K562 (cell line): Measurements from ENCODE around the gene PPAT. TPM values are rescaled to one million over a fixed set of nuclear protein-coding genes. Genes with fewer than 3 reads are reported as not detected.
A peak's percentile ranks its signal among the peaks of the same experiment; 100 is the strongest.

ENCODE experiments used
- ASH1L ChIP-seq: fragments of 450-650 bp; IDR thresholded peaks from 2 replicates; pipeline ENCODE4 v1.6.1; 2018; ENCODE audit warnings: borderline replicate concordance, mild to moderate bottlenecking, low read depth; ENCODE audit not compliant: partially characterized antibody
- CHD4 ChIP-seq: fragments of 200-600 bp; sonication (generic); IDR thresholded peaks from 3 replicates; pipeline ENCODE4 v1.6.1; 2012; ENCODE audit warnings: low read depth, mild to moderate bottlenecking, mixed read lengths, low read length, inconsistent platforms; ENCODE audit not compliant: insufficient read depth, insufficient replicate concordance, poor library complexity, severe bottlenecking
- EZH2 ChIP-seq: IDR thresholded peaks from 2 replicates; pipeline ENCODE4 v1.6.1; 2012; ENCODE audit warnings: low read depth, mild to moderate bottlenecking, inconsistent platforms, low read length, borderline replicate concordance
- FOXP1 ChIP-seq: sonication (generic); formaldehyde crosslinking; IDR thresholded peaks from 2 replicates; pipeline ENCODE4 v1.8.0; 2022; ENCODE audit warnings: mild to moderate bottlenecking, missing genetic modification reagents
- GMEB1 ChIP-seq: fragments of 250-450 bp; sonication (Bioruptor Pico); IDR thresholded peaks from 2 replicates; pipeline ENCODE4 v1.4.0; 2020; ENCODE audit warnings: mild to moderate bottlenecking
- ILF3 ChIP-seq: fragments of 450-650 bp; IDR thresholded peaks from 2 replicates; pipeline ENCODE4 v1.6.1; 2018; ENCODE audit warnings: antibody characterized with exemption, mild to moderate bottlenecking, moderate library complexity, borderline replicate concordance
- MECOM ChIP-seq: fragments of 250-450 bp; sonication (Bioruptor Pico); IDR thresholded peaks from 2 replicates; pipeline ENCODE4 v1.8.0; 2022; ENCODE audit warnings: inconsistent platforms
- PHF21A ChIP-seq: fragments of 450-650 bp; IDR thresholded peaks from 2 replicates; pipeline ENCODE4 v1.6.1; 2017; ENCODE audit warnings: low read depth, borderline replicate concordance
- POLR2A ChIP-seq: fragments of 450-650 bp; conservative IDR thresholded peaks from 2 replicates; pipeline ENCODE4 v1.6.1; 2016
- SRSF7 ChIP-seq: fragments of 200-400 bp; formaldehyde crosslinking; optimal IDR thresholded peaks from 2 replicates; pipeline ENCODE3; 2017; ENCODE audit warnings: mild to moderate bottlenecking, low read depth, low read length
- SRSF9 ChIP-seq: fragments of 200-400 bp; formaldehyde crosslinking; IDR thresholded peaks from 2 replicates; pipeline ENCODE4 v1.6.1; 2017; ENCODE audit warnings: low read depth, low read length, borderline replicate concordance
- TEAD2 ChIP-seq: fragments of 450-650 bp; IDR thresholded peaks from 2 replicates; pipeline ENCODE4 v1.6.1; 2016; ENCODE audit warnings: missing genetic modification characterization, control low read depth, missing compliant biosample characterization
- TGIF2 ChIP-seq: sonication (generic); formaldehyde crosslinking; IDR thresholded peaks from 2 replicates; pipeline ENCODE4 v1.8.1; 2022; ENCODE audit warnings: mild to moderate bottlenecking, missing genetic modification reagents, moderate library complexity
- TSHZ1 ChIP-seq: fragments of 250-450 bp; sonication (Bioruptor Pico); IDR thresholded peaks from 2 replicates; pipeline ENCODE4 v1.4.0; 2020; ENCODE audit warnings: mild to moderate bottlenecking, moderate library complexity
- polyA plus RNA-seq, 8 experiments: library from polyadenylated mRNA; depleted of rRNA in 4 of 8; stranded (reverse) in 5 of 8; unstranded in 3 of 8; fragments of >200 nt; fragmentation: Nextera tagmentation in 2 of 8; fragmentation: Illumina TruSeq in 1 of 8; extraction: Ambion mirVana in 2 of 8; extraction: Trizol in 1 of 8; gene quantifications; 2 replicates each; pipeline versions ENCODE4 v1.2.1 to v1.2.3, GENCODE V29; 2011 to 2014; ENCODE audit warnings: inconsistent platforms in 1 of 8, missing spikeins in 1 of 8
- total RNA-seq, 7 experiments: library from RNA; depleted of rRNA in 6 of 7; stranded (reverse); fragments of >200 nt in 6 of 7; fragmentation: Illumina TruSeq in 2 of 7; extraction: Trizol in 2 of 7; gene quantifications; 2 replicates each; pipeline versions ENCODE4 v1.2.1 to v1.2.3, GENCODE V29; 2011 to 2021; ENCODE audit warnings: low replicate concordance in 1 of 7
- TF ChIP-seq, protein P1 (sequence below): IDR thresholded peaks from 3 replicates; pipeline ENCODE4 v1.6.1; 2011; ENCODE audit warnings: borderline replicate concordance, mild to moderate bottlenecking; ENCODE audit not compliant: insufficient read length, insufficient read depth
- TF ChIP-seq, protein P2 (sequence below): fragments of 450-650 bp; formaldehyde crosslinking; conservative IDR thresholded peaks from 2 replicates; pipeline ENCODE4 v1.4.0; 2022; ENCODE audit warnings: mild to moderate bottlenecking, missing genetic modification characterization
- TF ChIP-seq, protein P3 (sequence below): sonication (generic); formaldehyde crosslinking; IDR thresholded peaks from 2 replicates; pipeline ENCODE4 v1.4.0; 2020; ENCODE audit warnings: mild to moderate bottlenecking, missing genetic modification reagents

The PPAT gene
- total and polyA plus RNA-seq, 9 of the 15 experiments (the other 6 are each of a cell fraction or from before 2014, with no cell fraction given) = 36.2 to 75.8 (median 55.5) TPM

GRCh38 chr4:56467284-56468096 lies 32.1 kb upstream of the PPAT start, which contains the start of gene SRP72 (continued):
- TF ChIP-seq, protein P1, sequence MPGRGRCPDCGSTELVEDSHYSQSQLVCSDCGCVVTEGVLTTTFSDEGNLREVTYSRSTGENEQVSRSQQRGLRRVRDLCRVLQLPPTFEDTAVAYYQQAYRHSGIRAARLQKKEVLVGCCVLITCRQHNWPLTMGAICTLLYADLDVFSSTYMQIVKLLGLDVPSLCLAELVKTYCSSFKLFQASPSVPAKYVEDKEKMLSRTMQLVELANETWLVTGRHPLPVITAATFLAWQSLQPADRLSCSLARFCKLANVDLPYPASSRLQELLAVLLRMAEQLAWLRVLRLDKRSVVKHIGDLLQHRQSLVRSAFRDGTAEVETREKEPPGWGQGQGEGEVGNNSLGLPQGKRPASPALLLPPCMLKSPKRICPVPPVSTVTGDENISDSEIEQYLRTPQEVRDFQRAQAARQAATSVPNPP = no peak
- TF ChIP-seq SRSF7 (no peak), FOXP1 (CRISPR knock-in tag) (0 out of 2 replicates have a peak, but pooled peaks have one; percentile 18), CHD4 (no peak), TSHZ1 (CRISPR knock-in tag) (no peak), TGIF2 (no peak), EZH2 (no peak), POLR2A (peak; percentile 96), TEAD2 (tag) (no peak), SRSF9 (no peak), ILF3 (no peak), ASH1L (no peak), MECOM (CRISPR knock-in tag) (no peak), GMEB1 (CRISPR knock-in tag) (no peak), PHF21A (no peak; the same call in 1 of the 2 replicates)
- TF ChIP-seq, protein P2, sequence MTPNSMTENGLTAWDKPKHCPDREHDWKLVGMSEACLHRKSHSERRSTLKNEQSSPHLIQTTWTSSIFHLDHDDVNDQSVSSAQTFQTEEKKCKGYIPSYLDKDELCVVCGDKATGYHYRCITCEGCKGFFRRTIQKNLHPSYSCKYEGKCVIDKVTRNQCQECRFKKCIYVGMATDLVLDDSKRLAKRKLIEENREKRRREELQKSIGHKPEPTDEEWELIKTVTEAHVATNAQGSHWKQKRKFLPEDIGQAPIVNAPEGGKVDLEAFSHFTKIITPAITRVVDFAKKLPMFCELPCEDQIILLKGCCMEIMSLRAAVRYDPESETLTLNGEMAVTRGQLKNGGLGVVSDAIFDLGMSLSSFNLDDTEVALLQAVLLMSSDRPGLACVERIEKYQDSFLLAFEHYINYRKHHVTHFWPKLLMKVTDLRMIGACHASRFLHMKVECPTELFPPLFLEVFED (CRISPR knock-in tag) = no peak
- TF ChIP-seq, protein P3, sequence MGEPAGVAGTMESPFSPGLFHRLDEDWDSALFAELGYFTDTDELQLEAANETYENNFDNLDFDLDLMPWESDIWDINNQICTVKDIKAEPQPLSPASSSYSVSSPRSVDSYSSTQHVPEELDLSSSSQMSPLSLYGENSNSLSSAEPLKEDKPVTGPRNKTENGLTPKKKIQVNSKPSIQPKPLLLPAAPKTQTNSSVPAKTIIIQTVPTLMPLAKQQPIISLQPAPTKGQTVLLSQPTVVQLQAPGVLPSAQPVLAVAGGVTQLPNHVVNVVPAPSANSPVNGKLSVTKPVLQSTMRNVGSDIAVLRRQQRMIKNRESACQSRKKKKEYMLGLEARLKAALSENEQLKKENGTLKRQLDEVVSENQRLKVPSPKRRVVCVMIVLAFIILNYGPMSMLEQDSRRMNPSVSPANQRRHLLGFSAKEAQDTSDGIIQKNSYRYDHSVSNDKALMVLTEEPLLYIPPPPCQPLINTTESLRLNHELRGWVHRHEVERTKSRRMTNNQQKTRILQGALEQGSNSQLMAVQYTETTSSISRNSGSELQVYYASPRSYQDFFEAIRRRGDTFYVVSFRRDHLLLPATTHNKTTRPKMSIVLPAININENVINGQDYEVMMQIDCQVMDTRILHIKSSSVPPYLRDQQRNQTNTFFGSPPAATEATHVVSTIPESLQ = no peak
